IMR-90 (cell line): ENCODE measurements around the gene HACL1.

ENCODE experiments used
- CEBPB ChIP-seq: IDR thresholded peaks from 2 replicates; pipeline ENCODE4 v1.6.1; 2012; ENCODE audit warnings: low read depth, low read length, improper control_type of control experiment
- CHD1 ChIP-seq: IDR thresholded peaks from 2 replicates; pipeline ENCODE4 v1.6.1; 2012; ENCODE audit warnings: low read depth, low read length, improper control_type of control experiment
- MAZ ChIP-seq: IDR thresholded peaks from 2 replicates; pipeline ENCODE4 v1.6.1; 2012; ENCODE audit warnings: low read depth, mild to moderate bottlenecking, low read length, improper control_type of control experiment, moderate library complexity, borderline replicate concordance
- MXI1 ChIP-seq: IDR thresholded peaks from 2 replicates; pipeline ENCODE4 v1.6.1; 2012; ENCODE audit warnings: low read depth, mild to moderate bottlenecking, low read length, moderate library complexity, borderline replicate concordance
- POLR2A ChIP-seq: IDR thresholded peaks from 2 replicates; pipeline ENCODE4 v1.6.1; 2012; ENCODE audit warnings: mild to moderate bottlenecking, low read depth, low read length
- RAD21 ChIP-seq: IDR thresholded peaks from 2 replicates; pipeline ENCODE4 v1.6.1; 2012; ENCODE audit warnings: low read length, improper control_type of control experiment
- RCOR1 ChIP-seq: IDR thresholded peaks from 2 replicates; pipeline ENCODE4 v1.6.1; 2012; ENCODE audit warnings: mild to moderate bottlenecking, low read length, improper control_type of control experiment; ENCODE audit not compliant: insufficient replicate concordance
- SMC3 ChIP-seq: fragments of 150-350 bp; IDR thresholded peaks from 2 replicates; pipeline ENCODE4 v1.6.1; 2016; ENCODE audit warnings: low read depth, mild to moderate bottlenecking, antibody characterized with exemption, low read length, moderate library complexity
- TF ChIP-seq, protein P1 (sequence below): conservative IDR thresholded peaks from 2 replicates; pipeline ENCODE4 v1.5.1; 2012; ENCODE audit warnings: mild to moderate bottlenecking, low read depth, low read length, improper control_type of control experiment
- TF ChIP-seq, protein P2 (sequence below): fragments of 150-350 bp; IDR thresholded peaks from 2 replicates; pipeline ENCODE4 v1.6.1; 2017; ENCODE audit warnings: mild to moderate bottlenecking, antibody characterized with exemption, low read length, low read depth

GRCh38 chr3:15623535-15624440 lies 22.4 kb upstream of the HACL1 start:
- no peak for TF ChIP-seq POLR2A
- TF ChIP-seq, protein P1, sequence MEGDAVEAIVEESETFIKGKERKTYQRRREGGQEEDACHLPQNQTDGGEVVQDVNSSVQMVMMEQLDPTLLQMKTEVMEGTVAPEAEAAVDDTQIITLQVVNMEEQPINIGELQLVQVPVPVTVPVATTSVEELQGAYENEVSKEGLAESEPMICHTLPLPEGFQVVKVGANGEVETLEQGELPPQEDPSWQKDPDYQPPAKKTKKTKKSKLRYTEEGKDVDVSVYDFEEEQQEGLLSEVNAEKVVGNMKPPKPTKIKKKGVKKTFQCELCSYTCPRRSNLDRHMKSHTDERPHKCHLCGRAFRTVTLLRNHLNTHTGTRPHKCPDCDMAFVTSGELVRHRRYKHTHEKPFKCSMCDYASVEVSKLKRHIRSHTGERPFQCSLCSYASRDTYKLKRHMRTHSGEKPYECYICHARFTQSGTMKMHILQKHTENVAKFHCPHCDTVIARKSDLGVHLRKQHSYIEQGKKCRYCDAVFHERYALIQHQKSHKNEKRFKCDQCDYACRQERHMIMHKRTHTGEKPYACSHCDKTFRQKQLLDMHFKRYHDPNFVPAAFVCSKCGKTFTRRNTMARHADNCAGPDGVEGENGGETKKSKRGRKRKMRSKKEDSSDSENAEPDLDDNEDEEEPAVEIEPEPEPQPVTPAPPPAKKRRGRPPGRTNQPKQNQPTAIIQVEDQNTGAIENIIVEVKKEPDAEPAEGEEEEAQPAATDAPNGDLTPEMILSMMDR, result no peak
- no peak for TF ChIP-seq SMC3
- no peak for TF ChIP-seq MXI1
- no peak for TF ChIP-seq RAD21
- TF ChIP-seq, protein P2, sequence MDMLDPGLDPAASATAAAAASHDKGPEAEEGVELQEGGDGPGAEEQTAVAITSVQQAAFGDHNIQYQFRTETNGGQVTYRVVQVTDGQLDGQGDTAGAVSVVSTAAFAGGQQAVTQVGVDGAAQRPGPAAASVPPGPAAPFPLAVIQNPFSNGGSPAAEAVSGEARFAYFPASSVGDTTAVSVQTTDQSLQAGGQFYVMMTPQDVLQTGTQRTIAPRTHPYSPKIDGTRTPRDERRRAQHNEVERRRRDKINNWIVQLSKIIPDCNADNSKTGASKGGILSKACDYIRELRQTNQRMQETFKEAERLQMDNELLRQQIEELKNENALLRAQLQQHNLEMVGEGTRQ, result no peak
- TF ChIP-seq MAZ, result no peak
- TF ChIP-seq CHD1, result no peak
- TF ChIP-seq RCOR1, result no peak
- no peak for TF ChIP-seq CEBPB
